HCT116 (cell line): ENCODE results near the gene SRP68. TPM values are rescaled to one million over a fixed set of nuclear protein-coding genes. Genes with fewer than 3 reads are reported as not detected.

ENCODE experiments used
- ATAC-seq: fragments of 200-7000 bp; cut with Tn5 transposase; 2 replicates; pipeline ENCODE4 v1.9.1; 2020; ENCODE audit warnings: mild to moderate bottlenecking, moderate library complexity
- BruUV-seq: library from RNA; stranded (reverse); fragments of 400-500 nt; replicated peaks from 2 replicates; lab custom pipeline; 2021; lab: Mats Ljungman, UMichigan
- CTCF ChIA-PET: fragments of 300-600 bp; sonication (Branson Sonifier 250); formaldehyde crosslinking; loops from one replicate; lab custom pipeline; 2021; ENCODE audit warnings: antibody characterized with exemption; lab: Charles Lee
- POLR2A ChIA-PET: fragments of 300-600, 350-600 bp; sonication (Branson Sonifier 250); formaldehyde crosslinking; loops from one replicate; lab custom pipeline; 2021; ENCODE audit warnings: antibody characterized with exemption; lab: Charles Lee
- RAD21 ChIA-PET, 2 experiments: fragments of 300-600 bp; sonication (Branson Sonifier 250); formaldehyde crosslinking; loops; one replicate each; lab custom pipeline; 2023; ENCODE audit warnings: low total read pairs in 2 of 2; ENCODE audit not compliant: uncharacterized antibody in 2 of 2, unreplicated experiment in 2 of 2, low non-redundant PET in 1 of 2; lab: Charles Lee
- DNase-seq: peaks from one replicate; pipeline ENCODE4 v3.0.0-alpha.2; 2010; ENCODE audit warnings: low read depth, low spot score
- H2AFZ ChIP-seq: fragments of 200-600 bp; shearing (Covaris generic), sonication (generic); 2 replicates; pipeline ENCODE4 v1.6.1; 2017; ENCODE audit warnings: low read depth, mixed run types, mixed read lengths, antibody characterized with exemption, low read length; ENCODE audit not compliant: poor library complexity, severe bottlenecking
- H3K27ac ChIP-seq: 2 replicates; pipeline ENCODE4 v1.5.1; 2012; ENCODE audit warnings: low read depth, low read length
- H3K27me3 ChIP-seq: fragments of 200-600 bp; sonication (generic); 2 replicates; pipeline ENCODE4 v1.6.1; 2016; ENCODE audit warnings: mixed run types, low read length, mixed read lengths; ENCODE audit not compliant: insufficient read depth
- H3K36me3 ChIP-seq, 2 experiments: fragments of 200-500 bp in 1 of 2; fragments of 200-600 bp in 1 of 2; sonication (Bioruptor generic) in 1 of 2; sonication (generic) in 1 of 2; 2 replicates each; pipeline versions ENCODE4 v1.5.1 to v1.6.1; 2014 to 2016; ENCODE audit warnings: low read length in 2 of 2, inconsistent platforms in 1 of 2, mixed read lengths in 1 of 2, mixed run types in 1 of 2; ENCODE audit not compliant: insufficient read depth in 2 of 2, control insufficient read depth in 1 of 2
- H3K4me1 ChIP-seq, 2 experiments: fragments of 200-600 bp in 1 of 2; sonication (generic) in 1 of 2; 2 replicates each; pipeline versions ENCODE4 v1.5.1 to v1.6.1; 2012 to 2017; ENCODE audit warnings: low read length in 2 of 2, inconsistent platforms in 1 of 2, mild to moderate bottlenecking in 1 of 2, mixed read lengths in 1 of 2, mixed run types in 1 of 2, moderate library complexity in 1 of 2; ENCODE audit not compliant: insufficient read depth in 2 of 2, control insufficient read depth in 1 of 2
- H3K4me2 ChIP-seq: fragments of 200-600 bp; sonication (generic); 2 replicates; pipeline ENCODE4 v1.6.1; 2017; ENCODE audit warnings: mixed run types, low read length, mixed read lengths
- H3K4me3 ChIP-seq, 2 experiments: fragments of 200-600 bp in 1 of 2; sonication (generic) in 1 of 2; replicated peaks in 1 of 2; 2 replicates each; pipeline ENCODE4 v1.5.1; 2011 to 2016; ENCODE audit warnings: low read length in 2 of 2, control low read depth in 1 of 2, low read depth in 1 of 2, mild to moderate bottlenecking in 1 of 2, mixed read lengths in 1 of 2, mixed run types in 1 of 2
- H3K79me2 ChIP-seq: fragments of 200-600 bp; sonication (generic); 2 replicates; pipeline ENCODE4 v1.6.1; 2017; ENCODE audit warnings: mild to moderate bottlenecking, mixed run types, low read length, moderate library complexity, mixed read lengths; ENCODE audit not compliant: insufficient read depth
- H3K9ac ChIP-seq: fragments of 200-600 bp; sonication (generic); 2 replicates; pipeline ENCODE4 v1.6.1; 2016; ENCODE audit warnings: low read length, mixed read lengths
- H3K9me2 ChIP-seq: fragments of 200-600 bp; sonication (generic), shearing (Covaris generic); 2 replicates; pipeline ENCODE4 v1.6.1; 2017; ENCODE audit warnings: mixed run types, mild to moderate bottlenecking, moderate library complexity; ENCODE audit not compliant: insufficient read depth
- H3K9me3 ChIP-seq, 2 experiments: fragments of 200-500 bp in 1 of 2; fragments of 200-600 bp in 1 of 2; sonication (Bioruptor generic) in 1 of 2; sonication (generic) in 1 of 2; 2 replicates each; pipeline ENCODE4 v1.6.1; 2014 to 2017; ENCODE audit warnings: low read length in 2 of 2, mixed read lengths in 2 of 2, inconsistent platforms in 1 of 2, low read depth in 1 of 2, mild to moderate bottlenecking in 1 of 2, mixed run types in 1 of 2, moderate library complexity in 1 of 2; ENCODE audit not compliant: control insufficient read depth in 1 of 2, insufficient read depth in 1 of 2
- H4K20me1 ChIP-seq: fragments of 200-600 bp; sonication (generic), shearing (Covaris generic); 2 replicates; pipeline ENCODE4 v1.6.1; 2017; ENCODE audit warnings: mixed run types, mild to moderate bottlenecking, moderate library complexity; ENCODE audit not compliant: insufficient read depth
- ATF3 ChIP-seq: IDR thresholded peaks from 2 replicates; pipeline ENCODE4 v1.6.1; 2012
- EZH2 ChIP-seq: fragments of 200-600 bp; sonication (generic); IDR thresholded peaks from 2 replicates; pipeline ENCODE4 v1.6.1; 2017; ENCODE audit warnings: antibody characterized with exemption, mixed run types
- FOSL1 ChIP-seq: IDR thresholded peaks from 2 replicates; pipeline ENCODE4 v1.6.1; 2012; ENCODE audit warnings: low read depth
- JUND ChIP-seq: IDR thresholded peaks from 2 replicates; pipeline ENCODE4 v1.6.1; 2012
- POLR2A ChIP-seq: IDR thresholded peaks from 2 replicates; pipeline ENCODE4 v1.7.0; 2011; ENCODE audit warnings: borderline replicate concordance; ENCODE audit not compliant: insufficient read depth, insufficient read length; ENCODE audit errors: extremely low read depth
- RAD21 ChIP-seq: IDR thresholded peaks from 2 replicates; pipeline ENCODE4 v1.6.1; 2012; ENCODE audit warnings: low read depth, mild to moderate bottlenecking
- REST ChIP-seq: IDR thresholded peaks from 2 replicates; pipeline ENCODE4 v1.6.1; 2012; ENCODE audit warnings: low read depth
- SIN3A ChIP-seq: IDR thresholded peaks from 2 replicates; pipeline ENCODE4 v1.6.1; 2012; ENCODE audit warnings: low read depth
- SP1 ChIP-seq: IDR thresholded peaks from 2 replicates; pipeline ENCODE4 v1.6.1; 2012; ENCODE audit warnings: low read depth
- TCF7L2 ChIP-seq: IDR thresholded peaks from 2 replicates; pipeline ENCODE4 v1.7.0; 2011; ENCODE audit warnings: borderline replicate concordance, inconsistent platforms; ENCODE audit not compliant: insufficient read depth, insufficient read length; ENCODE audit errors: extremely low read depth
- ZBTB33 ChIP-seq: IDR thresholded peaks from 2 replicates; pipeline ENCODE4 v1.6.1; 2011; ENCODE audit warnings: mild to moderate bottlenecking, low read length, moderate library complexity; ENCODE audit not compliant: insufficient replicate concordance; ENCODE audit errors: extremely low read depth
- ZFX ChIP-seq: fragments of 450-650 bp; IDR thresholded peaks from 2 replicates; pipeline ENCODE4 v1.6.1; 2017
- ZNF274 ChIP-seq: fragments of 200-500 bp; sonication (Bioruptor generic); IDR thresholded peaks from 2 replicates; pipeline ENCODE4 v1.6.1; 2014; ENCODE audit warnings: mild to moderate bottlenecking, low read depth, low read length, inconsistent platforms
- intact Hi-C: fragments of 100-400 bp; cut with micrococcal nuclease; formaldehyde crosslinking; loops from 2 replicates; pipeline ENCODE4 v1.10.0; 2022
- total RNA-seq: library from RNA; stranded (reverse); gene quantifications from one replicate; pipeline ENCODE4 v1.2.1, GENCODE V29; 2021; ENCODE audit not compliant: unreplicated experiment

Gene SRP68
- total RNA-seq, 1 experiment from 2014 or later, result 152 TPM

DNA sequence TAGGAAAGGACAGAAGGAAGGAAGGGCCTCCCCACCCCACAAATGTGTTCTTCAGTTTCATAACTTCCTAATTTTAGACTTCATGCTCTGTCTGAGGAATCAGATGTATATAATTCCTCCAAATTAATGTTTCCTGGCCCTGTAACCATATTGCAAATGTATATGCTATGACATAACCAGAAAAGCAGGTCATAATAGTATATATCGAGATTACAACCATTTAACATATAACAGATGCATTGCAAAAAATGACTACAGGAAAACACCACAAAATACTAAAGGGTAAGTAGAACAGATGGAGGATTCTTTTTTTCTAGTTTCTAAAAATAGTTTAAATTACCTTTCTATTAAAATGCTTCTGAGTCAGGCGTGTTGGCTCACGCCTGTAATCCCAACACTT is 34.4 kb upstream of the SRP68 start:
- no peaks in the 10 kb centered on the region for H3K9me2 ChIP-seq
- no peak overlapping the region for H2AFZ ChIP-seq
- no peak overlapping the region for H3K4me2 ChIP-seq
- CTCF ChIA-PET, result interaction anchor here (0.9 to 1.9 kb wide), 7 partner anchors 11 to 173 kb away, joined by 3 to 5 read pairs (median 4); partner anchors contain the start of gene FOXJ1
- H3K79me2 ChIP-seq, result peaks cover 19% of the 10 kb centered on the region
- BruUV-seq, result no TSS peak
- intact Hi-C loops, result loop anchor here (2.0 to 10.0 kb wide), 2 partner anchors 92 to 202 kb away; partner anchors contain the start of gene MRPL38
- RAD21 ChIA-PET, result no interaction called here
- DNase-seq, result no peak
- H3K36me3 ChIP-seq, result peaks cover 2 to 3% of the 10 kb centered on the region in 2 experiments; a peak in 2 of 4 replicates
- TF ChIP-seq ZNF274 (no peak), ZBTB33 (no peak), REST (no peak), SIN3A (no peak), RAD21 (no peak), SP1 (no peak), TCF7L2 (no peak), POLR2A (no peak), EZH2 (no peak), JUND (no peak), FOSL1 (no peak), ATF3 (no peak), ZFX (no peak)
- TF ChIP-seq, all 23 proteins: peak for 0
- H4K20me1 ChIP-seq, result no peaks in the 10 kb centered on the region
- no peaks in the 10 kb centered on the region for H3K9me3 ChIP-seq
- POLR2A ChIA-PET, result no interaction called here
- H3K9ac ChIP-seq, result no peak overlapping the region
- no peaks in the 10 kb centered on the region for H3K27me3 ChIP-seq
- no peak overlapping the region for H3K27ac ChIP-seq
- H3K4me1 ChIP-seq, result peaks cover 12 to 26% of the 10 kb centered on the region in 2 experiments
- no peak overlapping the region for H3K4me3 ChIP-seq
- no peak for ATAC-seq
